ENCODE measurements around the gene OXCT1.

The OXCT1 gene

GRCh38 chr5:41686767-41687166, 183.5 kb downstream of the OXCT1 start:
- Histone ChIP-seq H3K4ac (ENCODE audit: low read depth, low read length) (no peak overlapping the region), H4K91ac (ENCODE audit: low read depth, low read length) (no peak overlapping the region), H3K23ac (ENCODE audit: low read length) (no peak overlapping the region), H4K8ac (ENCODE audit: low read depth, low read length) (no peak overlapping the region), H2BK120ac (ENCODE audit: insufficient read depth, low read length, poor library complexity) (no peak overlapping the region), H3K27me3 (ENCODE audit: insufficient read depth, low read length) (no peaks in the 10 kb centered on the region), H3K79me2 (ENCODE audit: control insufficient read depth, insufficient read depth, low read length, poor library complexity) (no peaks in the 10 kb centered on the region), H3K14ac (ENCODE audit: low read length) (no peak overlapping the region), H3K79me1 (ENCODE audit: low read length) (no peaks in the 10 kb centered on the region), H3K4me3 (ENCODE audit: low read depth, low read length) (no peak overlapping the region), H3K4me1 (ENCODE audit: control insufficient read depth in 1 of 2, insufficient read depth in 2 of 2, low read length in 2 of 2) (no peaks in the 10 kb centered on the region), H2BK12ac (ENCODE audit: low read length) (no peak overlapping the region), H3K18ac (ENCODE audit: low read length) (no peak overlapping the region), H3K4me2 (ENCODE audit: low read length) (no peak overlapping the region), H2BK5ac (ENCODE audit: low read depth, low read length, poor library complexity) (no peak overlapping the region), H2AFZ (ENCODE audit: insufficient read depth, low read length, poor library complexity) (no peak overlapping the region), H4K12ac (ENCODE audit: low read depth, low read length) (no peak overlapping the region), H3K9ac (ENCODE audit: low read length) (no peak overlapping the region), H3K9me3 (ENCODE audit: insufficient read depth, low read depth, low read length) (no peaks in the 10 kb centered on the region), H3K36me3 (ENCODE audit: control insufficient read depth in 1 of 2, insufficient read depth in 2 of 2, low read length in 2 of 2) (no peaks in the 10 kb centered on the region), H3K27ac (ENCODE audit: low read depth, low read length) (no peak overlapping the region), H2AK5ac (ENCODE audit: low read length) (no peak overlapping the region)
- WGBS (ENCODE audit: extremely low coverage, insufficient coverage, insufficient read length): no CpG with 5 or more reads among the region's 2 CpGs
- no peak for DNase-seq

- Histone ChIP-seq H3K79me2 (ENCODE audit: control insufficient read depth, insufficient read depth, low read length, poor library complexity) (no peaks in the 10 kb centered on the region), H2BK5ac (ENCODE audit: low read depth, low read length, poor library complexity) (no peak overlapping the region), H2BK12ac (ENCODE audit: low read length) (no peak overlapping the region), H3K79me1 (ENCODE audit: low read length) (no peaks in the 10 kb centered on the region), H3K9ac (ENCODE audit: low read length) (no peak overlapping the region), H4K91ac (ENCODE audit: low read depth, low read length) (no peak overlapping the region), H3K4me1 (ENCODE audit: control insufficient read depth in 1 of 2, insufficient read depth in 2 of 2, low read length in 2 of 2) (no peaks in the 10 kb centered on the region), H4K12ac (ENCODE audit: low read depth, low read length) (no peak overlapping the region), H2AFZ (ENCODE audit: insufficient read depth, low read length, poor library complexity) (no peak overlapping the region), H3K9me3 (ENCODE audit: insufficient read depth, low read depth, low read length) (no peaks in the 10 kb centered on the region), H3K23ac (ENCODE audit: low read length) (no peak overlapping the region), H2AK5ac (ENCODE audit: low read length) (no peak overlapping the region), H3K4me2 (ENCODE audit: low read length) (no peak overlapping the region), H3K27ac (ENCODE audit: low read depth, low read length) (no peak overlapping the region), H4K8ac (ENCODE audit: low read depth, low read length) (no peak overlapping the region), H3K14ac (ENCODE audit: low read length) (no peak overlapping the region), H3K4ac (ENCODE audit: low read depth, low read length) (no peak overlapping the region), H3K4me3 (ENCODE audit: low read depth, low read length) (no peak overlapping the region), H3K36me3 (ENCODE audit: control insufficient read depth in 1 of 2, insufficient read depth in 2 of 2, low read length in 2 of 2) (no peaks in the 10 kb centered on the region), H3K18ac (ENCODE audit: low read length) (no peak overlapping the region), H3K27me3 (ENCODE audit: insufficient read depth, low read length) (no peaks in the 10 kb centered on the region), H2BK120ac (ENCODE audit: insufficient read depth, low read length, poor library complexity) (no peak overlapping the region)
- DNase-seq: no peak
These were observed 184.0 kb downstream of the OXCT1 start for GRCh38 chr5:41686191-41686590.

DNA sequence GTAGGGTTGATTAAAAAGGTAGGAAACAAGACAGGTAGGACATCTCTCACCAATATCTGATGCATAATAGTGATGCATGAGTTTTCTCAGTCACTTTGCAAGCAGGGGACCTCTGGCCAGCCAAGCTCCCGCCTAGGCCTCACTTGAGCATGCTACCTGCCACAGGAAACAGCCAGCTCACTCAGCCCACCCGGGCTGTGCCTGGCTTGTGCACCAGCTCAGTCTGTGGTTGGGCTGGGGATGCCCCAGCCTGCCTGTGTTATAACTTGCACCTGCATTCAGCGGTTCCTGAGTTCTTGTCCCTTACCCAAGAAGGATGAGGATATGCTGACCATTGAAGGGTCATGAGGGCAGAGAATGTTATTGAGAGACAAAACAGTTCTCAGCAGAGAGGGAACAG, 187.0 kb downstream of the OXCT1 start:
- no peak for DNase-seq
- no peak overlapping the region for H2AK5ac ChIP-seq (ENCODE audit: low read length)
- no peaks in the 10 kb centered on the region for H3K27me3 ChIP-seq (ENCODE audit: insufficient read depth, low read length)

GRCh38 chr5:41682641-41683040, 187.6 kb downstream of the OXCT1 start:
- no peaks in the 10 kb centered on the region for H3K79me2 ChIP-seq (ENCODE audit: control insufficient read depth, insufficient read depth, low read length, poor library complexity)
- WGBS (ENCODE audit: extremely low coverage, insufficient coverage, insufficient read length): no CpG with 5 or more reads among the region's 1 CpG
- no peak overlapping the region for H3K9ac ChIP-seq (ENCODE audit: low read length)
- no peaks in the 10 kb centered on the region for H3K4me1 ChIP-seq (ENCODE audit: control insufficient read depth in 1 of 2, insufficient read depth in 2 of 2, low read length in 2 of 2)
- no peak overlapping the region for H4K8ac ChIP-seq (ENCODE audit: low read depth, low read length)
- H3K9me3 ChIP-seq (ENCODE audit: insufficient read depth, low read depth, low read length): no peaks in the 10 kb centered on the region
- no peak overlapping the region for H4K12ac ChIP-seq (ENCODE audit: low read depth, low read length)
- H3K27ac ChIP-seq (ENCODE audit: low read depth, low read length): no peak overlapping the region
- no peak overlapping the region for H2AK5ac ChIP-seq (ENCODE audit: low read length)
- H2AFZ ChIP-seq (ENCODE audit: insufficient read depth, low read length, poor library complexity): no peak overlapping the region
- H2BK12ac ChIP-seq (ENCODE audit: low read length): no peak overlapping the region
- H3K23ac ChIP-seq (ENCODE audit: low read length): no peak overlapping the region
- H2BK120ac ChIP-seq (ENCODE audit: insufficient read depth, low read length, poor library complexity): no peak overlapping the region
- DNase-seq: no peak
- no peak overlapping the region for H4K91ac ChIP-seq (ENCODE audit: low read depth, low read length)
- no peak overlapping the region for H3K18ac ChIP-seq (ENCODE audit: low read length)
- no peaks in the 10 kb centered on the region for H3K79me1 ChIP-seq (ENCODE audit: low read length)
- H2BK5ac ChIP-seq (ENCODE audit: low read depth, low read length, poor library complexity): no peak overlapping the region
- no peak overlapping the region for H3K4me3 ChIP-seq (ENCODE audit: low read depth, low read length)
- H3K4me2 ChIP-seq (ENCODE audit: low read length): no peak overlapping the region
- H3K14ac ChIP-seq (ENCODE audit: low read length): no peak overlapping the region
- H3K27me3 ChIP-seq (ENCODE audit: insufficient read depth, low read length): no peaks in the 10 kb centered on the region
- no peak overlapping the region for H3K4ac ChIP-seq (ENCODE audit: low read depth, low read length)
- H3K36me3 ChIP-seq (ENCODE audit: control insufficient read depth in 1 of 2, insufficient read depth in 2 of 2, low read length in 2 of 2): no peaks in the 10 kb centered on the region

More for the DNA sequence above, 187.0 kb downstream of the OXCT1 start:
- no peak overlapping the region for H2BK120ac ChIP-seq (ENCODE audit: insufficient read depth, low read length, poor library complexity)
- H3K79me2 ChIP-seq (ENCODE audit: control insufficient read depth, insufficient read depth, low read length, poor library complexity): no peaks in the 10 kb centered on the region
- no peak overlapping the region for H3K4me3 ChIP-seq (ENCODE audit: low read depth, low read length)
- H3K23ac ChIP-seq (ENCODE audit: low read length): no peak overlapping the region
- no peak overlapping the region for H4K8ac ChIP-seq (ENCODE audit: low read depth, low read length)
- H4K12ac ChIP-seq (ENCODE audit: low read depth, low read length): no peak overlapping the region
- WGBS (ENCODE audit: extremely low coverage, insufficient coverage, insufficient read length): no CpG with 5 or more reads among the region's 3 CpGs
- no peak overlapping the region for H3K9ac ChIP-seq (ENCODE audit: low read length)
- no peak overlapping the region for H3K14ac ChIP-seq (ENCODE audit: low read length)
- H3K4me2 ChIP-seq (ENCODE audit: low read length): no peak overlapping the region
- no peak overlapping the region for H3K4ac ChIP-seq (ENCODE audit: low read depth, low read length)
- no peaks in the 10 kb centered on the region for H3K36me3 ChIP-seq (ENCODE audit: control insufficient read depth in 1 of 2, insufficient read depth in 2 of 2, low read length in 2 of 2)
- no peak overlapping the region for H3K18ac ChIP-seq (ENCODE audit: low read length)
- no peak overlapping the region for H4K91ac ChIP-seq (ENCODE audit: low read depth, low read length)
- no peaks in the 10 kb centered on the region for H3K79me1 ChIP-seq (ENCODE audit: low read length)
- no peak overlapping the region for H2BK12ac ChIP-seq (ENCODE audit: low read length)
- no peaks in the 10 kb centered on the region for H3K9me3 ChIP-seq (ENCODE audit: insufficient read depth, low read depth, low read length)
- no peak overlapping the region for H2AFZ ChIP-seq (ENCODE audit: insufficient read depth, low read length, poor library complexity)
- H2BK5ac ChIP-seq (ENCODE audit: low read depth, low read length, poor library complexity): no peak overlapping the region
- H3K27ac ChIP-seq (ENCODE audit: low read depth, low read length): no peak overlapping the region
- H3K4me1 ChIP-seq (ENCODE audit: control insufficient read depth in 1 of 2, insufficient read depth in 2 of 2, low read length in 2 of 2): no peaks in the 10 kb centered on the region
